GM21526 (cell line): Measurements from ENCODE around the gene DPYSL4.
A peak's percentile ranks its signal among the peaks of the same experiment; 100 is the strongest.

Experiments
- ATAC-seq: cut with Tn5 transposase; IDR thresholded peaks from one replicate; pipeline ENCODE4 v1.9.1; 2021; ENCODE audit warnings: moderate library complexity; ENCODE audit not compliant: unreplicated experiment, low FRiP score

The DPYSL4 gene

DNA sequence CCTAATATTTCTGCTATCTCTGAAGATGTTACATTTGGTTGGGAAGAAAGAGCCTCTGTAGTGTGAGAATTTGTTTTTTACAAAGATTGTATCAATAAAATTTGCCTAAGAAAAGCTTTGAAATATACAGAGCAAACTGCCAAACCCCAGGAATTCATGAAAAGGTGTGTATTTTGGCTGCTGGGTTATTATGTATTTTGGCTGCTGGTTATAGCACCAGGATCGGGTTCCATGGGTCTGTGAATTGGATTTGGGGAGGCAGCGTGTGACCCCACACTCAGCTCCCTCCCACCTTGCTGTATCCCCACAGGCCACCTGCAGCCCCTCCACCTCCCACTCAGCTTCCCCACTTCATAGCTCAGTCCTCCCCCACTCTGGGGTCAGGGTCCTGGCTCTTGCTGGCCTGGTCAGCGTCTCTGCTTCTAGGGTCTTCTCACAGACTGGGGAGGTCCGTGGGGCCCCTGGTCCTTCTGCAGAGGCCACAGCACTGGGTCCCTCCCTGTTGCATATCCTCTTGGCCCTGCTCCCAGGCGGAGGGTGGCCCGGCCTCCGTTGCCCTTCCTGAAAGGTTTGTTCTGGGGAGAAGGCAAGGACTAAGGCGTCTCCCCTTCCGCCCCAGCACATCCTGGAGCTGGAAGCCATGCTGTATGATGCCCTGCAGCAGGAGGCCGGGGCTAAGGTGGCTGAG is 24.0 kb upstream of the DPYSL4 start:
- no peak for ATAC-seq

DNA sequence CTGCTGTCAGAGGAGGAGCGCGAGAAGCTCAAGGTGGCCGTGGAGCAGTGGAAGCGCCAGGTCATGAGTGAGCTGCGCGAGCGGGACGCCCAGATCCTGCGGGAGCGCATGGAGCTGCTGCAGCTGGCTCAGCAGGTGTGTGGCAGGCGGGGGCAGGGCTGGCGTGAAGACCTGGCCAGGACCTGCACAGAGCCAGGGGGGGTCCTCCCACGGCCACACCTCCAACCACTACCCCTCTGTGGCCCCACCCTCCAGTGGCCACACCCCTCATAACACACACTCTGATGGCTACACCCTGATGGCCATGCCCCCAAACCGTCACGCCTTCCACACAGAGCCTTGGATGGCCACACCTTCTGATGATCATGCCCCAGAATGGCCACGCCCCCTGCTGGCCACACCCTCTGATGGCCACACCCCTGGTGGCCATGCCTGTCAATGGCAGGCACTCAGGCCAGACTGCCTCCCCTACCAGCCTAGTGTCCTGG is 23.4 kb upstream of the DPYSL4 start:
- ATAC-seq: peak; percentile 74

DNA sequence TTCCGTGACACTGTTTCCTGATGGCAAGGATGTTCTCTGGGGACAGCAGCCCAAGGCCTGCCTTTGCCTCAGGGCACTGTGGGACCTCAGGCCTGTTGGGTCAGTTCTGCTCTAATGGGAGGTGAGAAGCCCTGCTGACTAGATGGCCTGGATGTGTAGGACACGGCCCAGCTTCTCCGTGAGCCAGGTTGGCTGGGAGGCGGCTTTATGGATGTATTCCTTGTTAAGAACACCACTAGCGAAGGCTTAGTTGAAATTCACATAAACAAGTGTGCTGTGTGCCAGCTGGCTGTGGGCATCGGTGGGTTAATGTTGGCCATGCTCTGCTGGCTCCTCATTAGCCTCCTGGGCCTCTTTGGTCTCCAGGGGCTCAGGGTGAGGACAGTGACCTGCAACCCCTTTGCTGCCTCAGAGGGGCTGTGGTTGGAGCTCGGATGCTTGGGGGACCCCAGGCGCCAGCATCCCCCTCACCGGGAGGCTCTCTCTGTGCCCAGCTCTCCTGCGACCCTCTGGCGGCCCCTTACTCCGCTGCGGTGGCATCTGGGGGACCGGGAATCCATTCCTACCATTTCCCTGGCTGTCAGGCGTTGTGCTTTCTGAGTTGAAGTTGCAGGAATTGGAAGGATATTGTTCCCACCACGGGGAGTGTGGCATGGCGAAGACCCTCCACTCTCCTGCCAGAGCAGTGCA is 22.8 kb upstream of the DPYSL4 start:
- ATAC-seq: no peak

DNA sequence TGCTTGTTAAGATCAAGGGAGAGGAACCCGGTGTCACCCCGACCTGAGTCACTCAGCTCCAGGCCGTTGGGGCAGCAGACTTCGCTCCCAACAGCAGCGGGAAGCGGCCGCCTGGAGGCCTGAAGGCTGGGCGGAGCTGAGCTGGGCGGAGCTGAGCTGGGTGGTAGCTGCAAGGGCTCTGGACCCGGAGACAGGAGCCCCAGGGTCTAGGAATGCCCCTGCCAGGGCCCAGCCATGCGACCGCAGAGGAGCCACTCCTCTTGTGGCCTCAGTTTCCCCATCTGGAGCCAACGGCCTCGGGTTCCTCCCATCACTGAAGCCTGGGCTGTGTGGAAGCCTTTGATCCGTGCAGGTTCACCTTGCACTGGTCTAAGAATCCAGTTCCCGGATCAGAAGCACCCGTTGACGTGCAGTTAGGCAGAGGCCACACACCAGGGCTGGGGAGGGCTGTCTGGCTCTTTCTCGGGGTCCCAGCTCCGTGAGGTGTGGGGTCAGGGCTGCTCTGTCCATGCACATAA is 21.9 kb upstream of the DPYSL4 start:
- no peak for ATAC-seq

DNA sequence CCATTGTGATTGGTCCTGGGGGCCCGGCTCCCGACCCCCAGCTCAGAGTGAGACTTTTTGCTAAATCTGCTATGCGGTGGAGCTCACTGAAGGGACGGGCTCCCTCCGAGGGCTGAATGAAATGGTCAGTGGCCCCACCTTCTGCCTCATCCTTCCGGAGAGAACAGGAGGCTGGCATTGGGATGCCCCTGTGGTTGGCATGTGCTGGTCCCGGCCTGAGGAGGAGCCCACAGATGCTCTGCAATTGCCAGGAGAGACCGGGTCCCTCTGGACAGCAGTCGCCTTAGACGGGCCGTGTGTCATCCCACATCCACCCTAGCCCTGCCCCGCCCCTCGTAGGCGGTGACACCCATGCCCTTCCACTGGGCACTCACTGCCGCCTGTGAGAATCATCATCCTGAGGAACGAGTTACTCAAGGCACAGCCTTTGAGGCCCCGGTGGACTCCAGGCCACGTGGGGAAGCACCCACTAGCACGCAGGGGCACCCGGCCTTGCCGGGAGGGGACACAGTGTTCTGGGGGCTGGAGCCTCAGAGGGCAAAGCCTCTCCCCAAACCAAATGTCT is 21.2 kb upstream of the DPYSL4 start:
- no peak for ATAC-seq

DNA sequence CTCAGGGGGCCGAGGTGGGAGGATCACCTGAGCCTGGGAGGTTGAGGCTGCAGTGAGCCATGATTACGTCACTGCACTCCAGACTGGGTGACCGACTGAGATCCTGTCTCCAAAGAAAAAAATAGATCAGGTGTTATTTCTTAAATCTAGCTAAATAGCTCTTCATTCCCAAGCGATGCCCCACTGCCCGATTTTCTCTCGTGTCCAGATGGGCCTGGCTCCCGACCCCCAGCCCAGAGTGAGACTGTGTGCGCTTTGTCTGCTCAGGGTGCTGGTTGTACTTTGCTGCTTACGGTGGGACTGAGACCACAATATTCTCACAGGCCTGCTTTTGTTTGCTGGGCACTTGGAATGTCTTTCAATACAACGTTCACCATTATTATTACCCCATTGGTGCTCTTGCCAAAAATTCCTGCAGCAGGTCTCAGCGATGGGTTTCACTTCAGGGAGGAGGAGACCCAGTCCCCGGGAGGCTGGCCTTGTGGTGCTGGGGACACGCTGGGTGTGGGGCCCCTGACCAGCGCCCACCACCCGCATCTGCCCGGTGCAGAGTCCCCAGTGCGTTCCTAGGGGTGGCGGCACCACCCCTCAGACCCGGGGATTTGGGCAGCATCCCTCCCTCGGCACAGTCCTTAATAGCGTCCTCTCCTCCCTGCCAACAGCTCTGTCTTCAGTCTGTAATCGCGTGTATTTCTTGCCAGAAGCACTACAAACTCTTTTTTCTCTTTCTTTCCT is 20.4 kb upstream of the DPYSL4 start:
- no peak for ATAC-seq

DNA sequence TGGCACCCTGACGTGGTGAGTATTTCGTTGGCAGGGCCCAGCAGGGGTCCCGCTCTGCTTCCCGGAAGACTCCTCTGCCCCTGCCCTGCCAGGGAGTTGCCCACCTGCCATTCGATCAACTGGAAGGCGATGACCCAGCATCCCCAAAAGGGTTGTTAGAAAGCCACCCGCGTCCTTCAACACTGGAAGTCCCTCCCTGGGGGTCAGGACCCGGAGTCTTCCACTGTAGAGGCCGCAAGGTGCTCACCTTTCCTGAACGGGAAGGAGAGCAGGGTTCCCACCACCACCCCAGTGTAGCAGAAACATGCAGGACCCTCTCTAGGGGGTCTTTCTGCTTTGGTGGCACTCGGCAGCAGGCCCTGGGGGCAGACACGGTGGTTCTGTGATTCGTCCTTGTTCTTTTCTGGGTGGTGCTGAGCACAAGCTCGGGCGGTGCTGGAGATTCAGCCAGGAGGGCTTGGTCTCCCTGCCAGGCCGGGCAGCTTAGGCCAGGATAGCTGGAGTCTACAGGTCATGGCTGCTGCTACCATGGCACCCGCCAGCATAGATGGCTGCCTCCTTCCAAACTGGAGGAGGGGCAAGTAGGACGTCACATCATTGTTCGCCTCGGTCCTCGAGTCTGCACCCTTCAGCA is 19.6 kb upstream of the DPYSL4 start:
- ATAC-seq: no peak

DNA sequence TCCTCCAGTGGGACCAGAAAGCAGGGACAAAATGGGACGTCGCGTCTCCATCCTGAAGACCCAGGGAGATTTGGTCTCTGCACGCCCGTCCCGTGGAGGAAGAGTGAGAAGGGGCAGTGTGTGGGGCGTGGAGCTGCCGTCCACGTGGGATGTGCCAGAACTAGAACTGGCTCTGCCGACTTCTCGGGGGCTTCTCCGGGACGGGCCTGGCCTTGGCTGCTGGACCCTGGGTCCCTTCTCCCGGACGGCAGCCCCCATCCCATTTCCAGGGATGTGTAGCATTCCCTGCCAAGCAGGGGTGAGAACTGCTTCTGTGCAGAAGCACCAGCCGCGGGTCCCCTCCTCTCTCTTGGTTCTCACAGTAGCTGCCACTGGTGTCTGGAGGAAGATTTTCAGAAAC is 18.8 kb upstream of the DPYSL4 start:
- ATAC-seq: no peak

DNA sequence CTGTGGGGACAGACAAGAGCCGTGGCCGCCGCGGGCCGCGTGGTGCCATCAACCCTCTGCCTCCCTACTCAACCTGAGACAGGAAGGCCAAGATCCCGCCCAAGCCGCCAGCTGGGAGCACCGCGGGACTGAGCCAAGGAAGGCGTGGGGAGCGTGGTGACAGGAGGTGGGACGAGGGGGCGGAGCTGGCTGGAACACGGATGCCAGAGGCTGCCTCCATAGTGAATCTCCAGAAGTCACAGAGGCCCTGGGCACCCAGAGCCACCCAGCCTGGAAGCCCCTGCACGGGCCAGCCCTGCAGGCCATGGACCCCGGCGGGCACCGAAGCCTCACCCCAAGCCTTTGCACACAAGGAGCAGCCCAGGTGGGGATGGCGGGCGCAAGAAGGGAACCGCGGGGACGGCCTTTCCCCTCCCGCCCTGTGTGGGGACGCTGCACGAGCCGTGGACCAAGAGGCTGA is 18.1 kb upstream of the DPYSL4 start:
- no peak for ATAC-seq

DNA sequence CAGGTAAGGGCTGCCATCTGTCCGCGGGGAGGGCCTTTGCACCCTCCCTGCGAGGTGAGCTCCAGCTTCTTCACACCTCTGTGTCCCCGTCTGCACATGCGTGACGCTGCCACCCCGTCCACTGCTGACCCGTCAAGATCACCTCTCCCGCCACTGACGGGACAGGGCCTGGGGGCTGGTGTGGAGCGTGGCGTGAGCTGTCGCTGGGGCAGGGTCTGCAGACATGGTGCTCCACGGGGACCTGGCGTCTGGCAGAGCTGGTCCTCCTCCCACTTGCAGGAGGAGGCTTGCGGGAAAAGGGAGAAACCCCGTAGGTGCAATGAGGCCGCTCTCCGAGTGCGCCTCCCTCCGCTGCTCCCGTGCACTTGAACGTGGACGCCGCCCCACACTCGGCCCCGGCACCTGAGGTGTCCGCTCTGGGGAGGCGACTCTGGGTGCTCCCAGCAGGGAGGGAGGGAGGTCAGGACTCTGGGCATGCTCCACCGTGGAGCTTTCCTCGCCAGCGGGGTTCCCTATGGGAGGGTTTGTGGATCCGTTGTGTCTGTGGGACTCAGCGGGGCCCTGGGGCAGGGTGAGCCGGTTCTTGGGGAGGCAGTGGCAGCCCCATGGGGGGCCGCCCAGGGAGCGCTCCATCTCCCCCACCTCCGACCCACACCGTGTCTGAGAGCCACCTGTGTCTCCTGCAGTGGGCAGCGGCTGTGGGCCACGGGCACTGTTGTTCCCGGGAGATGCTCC is 17.6 kb upstream of the DPYSL4 start:
- ATAC-seq: no peak

DNA sequence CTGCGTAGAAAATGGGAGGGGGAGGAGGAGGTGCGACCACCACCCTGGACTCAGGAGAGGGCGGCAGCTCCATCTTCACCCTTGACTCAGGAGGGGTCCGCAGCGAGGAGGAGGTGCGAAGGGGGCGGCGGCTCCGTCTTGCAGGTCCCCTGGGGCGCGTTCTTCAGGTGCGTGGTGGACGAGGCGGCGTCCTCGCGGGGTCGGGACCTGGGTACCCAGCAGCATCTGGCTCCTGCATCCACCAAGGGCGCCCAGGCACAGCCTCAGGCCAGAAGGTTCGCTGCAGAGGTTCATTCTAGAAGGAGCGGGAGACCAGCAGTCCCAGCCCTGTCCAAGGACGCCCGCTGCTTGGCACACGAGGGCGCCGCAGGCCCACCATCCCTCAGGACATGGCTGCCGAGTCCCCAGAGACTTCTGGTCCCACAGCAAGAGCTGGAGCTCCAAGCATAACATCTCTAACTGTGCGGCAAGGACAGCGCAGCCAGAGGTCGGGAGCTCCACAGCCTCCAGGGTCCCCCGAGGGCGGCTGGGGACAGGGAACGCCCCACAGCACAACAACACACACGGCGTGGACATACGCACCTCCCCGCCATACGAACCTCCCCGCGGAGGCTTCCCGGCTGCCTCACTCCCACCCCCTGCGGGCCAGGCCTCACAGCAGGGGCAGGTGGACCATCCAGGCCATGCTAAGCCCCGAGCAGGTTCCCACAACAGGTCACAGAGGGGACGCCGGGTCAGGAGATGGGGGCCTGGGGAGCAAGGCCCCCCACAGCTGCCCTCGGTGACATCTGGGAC is 16.8 kb upstream of the DPYSL4 start:
- ATAC-seq: no peak

DNA sequence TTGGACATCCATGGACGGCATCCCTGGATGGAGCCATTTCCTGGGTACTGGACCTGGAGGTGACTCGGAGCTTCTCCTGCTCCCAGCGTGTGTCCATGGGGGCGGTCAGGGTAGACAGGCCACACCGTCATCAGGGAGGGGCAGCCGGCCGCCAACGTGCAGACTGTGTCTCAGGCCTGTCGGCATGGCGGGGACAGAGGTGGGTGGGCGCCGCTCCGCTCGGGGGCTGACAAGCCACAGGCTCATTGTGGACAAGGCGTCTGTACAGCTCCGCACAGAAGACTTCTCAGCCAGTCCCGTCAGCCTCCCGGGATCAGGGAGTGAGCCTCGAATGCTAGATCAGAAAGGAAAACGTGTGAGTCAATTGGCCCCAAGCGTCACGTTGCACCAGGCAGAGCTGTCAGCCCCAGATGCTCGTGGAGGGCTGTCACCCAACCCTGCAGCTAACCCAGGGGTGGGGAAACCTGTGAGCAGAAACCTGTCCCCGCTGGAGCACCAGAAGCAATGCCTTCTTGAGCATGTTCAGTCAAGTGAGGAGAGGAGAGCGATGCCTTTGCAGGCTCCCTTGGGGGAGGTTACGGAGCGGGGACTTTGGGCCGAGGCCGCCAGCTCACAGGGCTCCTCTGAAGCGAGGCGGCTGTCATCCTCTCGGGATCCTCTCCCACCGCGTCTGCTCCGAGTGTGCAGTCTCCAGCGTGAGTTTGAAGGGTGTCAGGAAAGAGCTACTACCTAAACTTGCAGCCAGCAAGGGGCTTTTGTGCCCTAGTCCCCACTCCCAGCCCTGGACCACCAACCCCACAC is 16.0 kb upstream of the DPYSL4 start:
- ATAC-seq: no peak

DNA sequence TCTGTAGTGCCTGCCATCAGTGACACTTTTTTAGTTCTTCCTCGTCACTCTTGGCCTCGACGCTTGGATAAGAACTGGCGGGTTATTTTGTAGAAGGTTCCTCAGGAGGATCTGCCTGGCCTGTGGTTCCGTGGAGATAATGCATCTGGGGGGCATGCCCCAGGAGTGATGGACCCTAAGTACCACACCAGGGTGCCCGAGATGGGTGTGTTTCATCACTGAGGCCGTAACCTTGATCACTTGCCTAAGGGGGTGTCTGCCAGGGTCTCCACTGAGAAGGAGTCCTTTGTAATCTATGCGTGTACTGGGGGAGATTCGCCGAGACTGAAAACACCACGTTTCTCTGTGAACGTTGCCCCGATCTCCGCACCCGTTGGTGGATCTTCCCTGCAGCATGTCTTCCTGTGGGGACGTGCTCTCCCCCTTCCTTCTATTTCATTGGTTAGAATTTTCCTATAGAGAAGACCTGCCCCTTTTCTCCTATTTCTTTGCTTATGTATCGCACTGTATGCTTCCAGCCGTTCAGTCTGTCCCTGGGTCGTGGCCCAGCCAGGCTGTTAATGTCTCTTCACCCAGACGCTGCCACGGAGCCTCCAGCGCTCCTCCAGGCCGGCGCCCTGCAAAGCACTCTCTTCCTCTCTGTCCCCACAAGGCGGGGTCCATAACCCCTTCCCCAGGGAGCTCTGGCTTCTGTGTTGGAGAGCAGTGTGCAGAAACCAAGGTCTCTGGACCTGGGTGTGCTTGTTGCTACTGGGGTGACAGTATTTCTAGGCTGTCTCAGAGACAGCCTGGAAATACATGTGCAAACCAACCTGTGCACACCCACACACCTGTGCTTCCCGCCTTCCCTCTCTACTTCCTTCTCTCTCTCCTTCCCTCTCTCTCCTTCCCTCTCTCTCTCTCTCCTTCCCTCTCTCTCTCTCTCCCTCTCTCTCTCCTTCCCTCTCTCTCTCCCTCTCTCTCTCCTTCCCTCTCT is 14.4 kb upstream of the DPYSL4 start:
- ATAC-seq: no peak

DNA sequence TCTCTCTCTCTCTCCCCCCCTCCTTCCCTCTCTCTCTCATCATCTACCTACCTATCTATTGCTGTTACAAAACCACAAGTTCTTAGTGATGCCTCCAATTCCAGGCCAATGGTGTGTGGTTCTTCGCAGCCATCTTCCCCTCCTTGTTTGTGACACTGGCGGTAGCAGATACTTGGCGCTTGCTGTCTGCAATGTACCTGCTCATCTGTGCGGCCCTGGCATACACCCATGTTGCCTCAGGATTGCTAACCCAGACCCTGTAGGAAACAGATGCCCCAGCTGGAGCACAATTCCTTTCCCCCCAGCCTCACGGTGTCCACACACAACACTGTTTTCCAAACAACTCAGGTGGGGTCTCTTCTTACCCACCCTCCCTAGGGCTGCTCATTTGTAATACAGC is 13.6 kb upstream of the DPYSL4 start:
- no peak for ATAC-seq

DNA sequence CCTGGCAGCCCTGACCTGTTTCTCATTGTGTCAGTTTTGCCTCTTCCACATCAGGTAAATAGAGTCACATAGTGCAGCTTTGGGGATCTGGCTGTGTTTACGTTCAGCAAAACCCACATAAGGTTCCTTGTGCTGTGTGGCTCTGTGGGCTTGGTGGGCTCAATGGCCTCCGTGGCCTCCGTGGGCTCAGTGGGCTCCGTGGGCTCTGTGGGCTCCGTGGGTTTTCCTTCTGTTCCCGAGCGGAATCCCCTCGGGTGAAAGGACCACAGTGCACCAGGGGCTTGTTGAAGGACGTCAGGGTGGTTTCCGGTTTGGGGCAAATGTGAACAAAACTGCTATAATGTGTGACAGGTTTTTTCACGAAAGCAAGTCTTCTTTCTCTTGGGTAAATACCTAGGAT is 12.5 kb upstream of the DPYSL4 start:
- ATAC-seq: no peak

DNA sequence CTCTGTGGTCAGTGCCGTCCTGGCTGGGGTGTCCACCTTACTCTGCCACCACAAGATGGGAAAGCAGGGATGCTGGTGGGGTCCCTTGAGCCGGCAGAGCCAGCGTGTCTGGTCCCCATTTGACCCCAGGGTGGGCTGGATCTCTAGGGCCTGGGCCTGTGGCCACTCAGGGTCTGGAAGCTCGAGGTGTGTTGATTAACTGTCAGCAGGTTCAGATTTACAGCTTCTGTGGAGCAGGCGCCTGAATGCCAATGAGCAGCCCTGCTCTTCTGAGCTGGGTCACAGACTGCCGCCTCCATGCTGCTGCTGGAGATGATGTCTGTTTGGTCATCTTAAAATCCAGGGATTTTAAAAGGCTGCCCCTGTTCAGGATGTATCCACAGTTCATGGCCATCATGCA is 11.3 kb upstream of the DPYSL4 start:
- ATAC-seq: no peak
